ENCODE measurements around the gene TTLL5. TPM values are rescaled to one million over a fixed set of nuclear protein-coding genes. Genes with fewer than 3 reads are reported as not detected.
"Not testable (repeated sequence)": the region's sequence is repeated elsewhere in the genome, so short reads cannot be mapped to it uniquely, and the experiment has no call there.

Gene TTLL5
- total RNA-seq, 2 experiments from 2014 or later: 23.6 to 28.4 TPM

DNA sequence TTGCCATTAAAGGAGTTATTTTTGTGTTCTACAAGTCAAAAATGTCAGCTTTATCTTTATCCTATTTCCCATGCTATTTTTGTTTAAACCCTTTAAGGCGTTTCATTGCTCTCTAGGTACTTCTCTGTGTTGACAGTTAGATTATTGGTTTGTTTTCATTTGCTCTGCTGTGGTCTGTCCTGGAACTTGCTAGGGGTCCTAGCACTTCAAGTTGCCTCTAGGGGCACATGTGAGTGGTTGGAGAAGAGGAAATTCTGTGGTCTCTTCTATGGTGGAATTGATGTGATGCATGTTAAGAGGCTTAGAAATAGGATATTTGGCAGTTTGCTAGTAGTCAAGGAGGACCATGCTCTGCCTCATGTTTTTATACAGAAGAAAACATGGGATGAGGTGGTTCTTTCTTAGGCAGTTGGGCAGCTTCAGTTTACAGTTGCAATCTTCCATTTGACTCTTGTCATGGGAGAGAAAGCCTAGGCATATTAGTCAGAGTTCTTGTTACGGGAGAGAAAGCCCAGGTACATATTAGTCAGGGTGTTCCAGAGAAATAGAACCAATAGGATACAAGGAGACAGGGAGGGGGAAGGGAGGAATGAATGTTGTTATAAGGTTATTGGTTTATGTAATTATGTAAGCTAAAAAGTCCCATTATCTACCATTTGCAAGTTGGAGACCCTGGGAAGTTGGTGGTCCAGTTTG is 14.4 kb downstream of the TTLL5 start:
- Mint-ChIP-seq H3K27me3 (no peaks in the 10 kb centered on the region), H3K4me1 (ENCODE audit: low read depth) (peaks cover 25% of the 10 kb centered on the region), H3K9me3 (no peaks in the 10 kb centered on the region), H3K4me3 (no peak overlapping the region), H3K27ac (no peak overlapping the region), H3K36me3 (peaks cover 31% of the 10 kb centered on the region)
- ChIA-PET CTCF (no interaction called here), POLR2A (interaction anchor here (0.6 kb wide), 1 partner anchor 382 kb away, joined by 7 read pairs; no protein-coding TSS in a partner anchor)
- DNase-seq: no peak
- intact Hi-C loops (cut with micrococcal nuclease): no loop called here

DNA sequence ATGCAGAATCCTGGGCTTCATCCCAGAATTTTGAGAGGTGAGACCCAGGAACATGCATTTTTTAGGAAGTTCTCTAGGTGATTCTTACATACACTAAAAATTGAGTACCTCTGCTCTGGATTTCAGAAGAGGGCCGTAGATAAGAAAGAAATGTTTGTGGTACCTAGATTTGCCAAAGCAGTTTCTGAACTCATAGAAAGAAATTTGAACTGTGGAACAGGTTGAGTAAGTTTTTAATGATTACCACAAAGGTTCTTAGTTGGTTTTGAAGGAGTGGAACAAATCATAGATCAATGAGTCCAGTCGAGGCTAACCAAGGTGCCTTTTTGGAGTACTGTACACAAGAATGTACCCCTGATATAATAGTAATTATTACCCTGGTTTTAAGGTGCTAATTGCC is 24.9 kb downstream of the TTLL5 start:
- ChIA-PET CTCF (no interaction called here), POLR2A (no interaction called here)
- Mint-ChIP-seq H3K4me3 (no peak overlapping the region), H3K36me3 (peaks cover 34% of the 10 kb centered on the region), H3K27ac (no peak overlapping the region), H3K27me3 (no peaks in the 10 kb centered on the region), H3K9me3 (no peaks in the 10 kb centered on the region), H3K4me1 (ENCODE audit: low read depth) (peaks cover 13% of the 10 kb centered on the region)
- intact Hi-C loops (cut with micrococcal nuclease): no loop called here
- DNase-seq: no peak

GRCh38 chr14:75689012-75689411 is 28.0 kb downstream of the TTLL5 start:
- Mint-ChIP-seq H3K4me3 (no peak overlapping the region), H3K4me1 (ENCODE audit: low read depth) (peaks cover 13% of the 10 kb centered on the region), H3K9me3 (peaks cover 1% of the 10 kb centered on the region), H3K27ac (no peak overlapping the region), H3K36me3 (peaks cover 32% of the 10 kb centered on the region), H3K27me3 (no peaks in the 10 kb centered on the region)
- CTCF ChIA-PET: interaction anchor here (1.1 to 1.5 kb wide), 3 partner anchors 20 to 111 kb away, joined by 3 to 6 read pairs (median 3); no protein-coding TSS in a partner anchor
- POLR2A ChIA-PET: no interaction called here
- no peak for DNase-seq
- intact Hi-C loops (cut with micrococcal nuclease): no loop called here

GRCh38 chr14:75690010-75690409 is 29.0 kb downstream of the TTLL5 start:
- Mint-ChIP-seq H3K27ac (no peak overlapping the region), H3K9me3 (peaks cover 10% of the 10 kb centered on the region), H3K27me3 (no peaks in the 10 kb centered on the region), H3K4me3 (no peak overlapping the region), H3K4me1 (ENCODE audit: low read depth) (peaks cover 13% of the 10 kb centered on the region), H3K36me3 (peaks cover 35% of the 10 kb centered on the region)
- ChIA-PET POLR2A (no interaction called here), CTCF (interaction anchor here (1.1 kb wide), 1 partner anchor 36 kb away, joined by 3 read pairs; no protein-coding TSS in a partner anchor)
- intact Hi-C loops (cut with micrococcal nuclease): no loop called here
- no peak for DNase-seq

DNA sequence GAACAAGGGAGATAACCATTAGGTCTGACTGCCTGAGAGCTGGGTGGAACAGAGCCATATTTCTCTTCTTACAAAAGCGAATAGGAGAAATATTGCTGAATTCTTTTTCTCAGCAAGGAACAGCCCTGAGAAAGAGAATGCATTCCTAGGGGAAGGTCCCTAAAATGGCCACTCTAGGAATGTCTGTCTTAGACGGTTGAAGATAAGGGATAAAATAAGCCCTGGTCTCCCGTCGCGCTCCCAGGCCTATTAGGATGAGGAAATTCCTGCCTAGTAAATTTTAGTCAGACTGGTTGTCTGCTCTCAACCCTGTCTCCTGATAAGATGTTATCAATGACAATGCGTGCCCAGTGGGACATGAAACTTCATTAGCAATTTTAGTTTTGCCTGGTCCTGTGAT is 34.0 kb downstream of the TTLL5 start:
- POLR2A ChIA-PET; H3K4me3 Mint-ChIP-seq; intact Hi-C loops (cut with micrococcal nuclease); H3K27ac Mint-ChIP-seq; H3K27me3 Mint-ChIP-seq; CTCF ChIA-PET; DNase-seq; H3K4me1 Mint-ChIP-seq (ENCODE audit: low read depth): not testable (repeated sequence)
- Mint-ChIP-seq H3K36me3 (peaks cover 50% of the 10 kb centered on the region), H3K9me3 (peaks cover 13% of the 10 kb centered on the region)

GRCh38 chr14:75697386-75697785 is 36.3 kb downstream of the TTLL5 start:
- Mint-ChIP-seq H3K4me1 (ENCODE audit: low read depth) (no peaks in the 10 kb centered on the region), H3K9me3 (peaks cover 13% of the 10 kb centered on the region), H3K27ac (no peak overlapping the region), H3K4me3 (no peak overlapping the region), H3K27me3 (no peaks in the 10 kb centered on the region), H3K36me3 (peaks cover 49% of the 10 kb centered on the region)
- no peak for DNase-seq
- intact Hi-C loops (cut with micrococcal nuclease): no loop called here
- CTCF ChIA-PET: interaction anchor here (1.1 kb wide), 1 partner anchor 209 kb away, joined by 3 read pairs; no protein-coding TSS in a partner anchor
- POLR2A ChIA-PET: no interaction called here

GRCh38 chr14:75697918-75698317 is 36.9 kb downstream of the TTLL5 start:
- intact Hi-C loops (cut with micrococcal nuclease): no loop called here
- DNase-seq: no peak
- H3K9me3 Mint-ChIP-seq: peaks cover 13% of the 10 kb centered on the region
- H3K27ac Mint-ChIP-seq: no peak overlapping the region
- ChIA-PET POLR2A (no interaction called here), CTCF (interaction anchor here (0.9 to 1.1 kb wide), 2 partner anchors 11 to 208 kb away, joined by 3 read pairs; no protein-coding TSS in a partner anchor)
- H3K4me1 Mint-ChIP-seq (ENCODE audit: low read depth): no peaks in the 10 kb centered on the region
- H3K4me3 Mint-ChIP-seq: no peak overlapping the region
- peaks cover 44% of the 10 kb centered on the region for H3K36me3 Mint-ChIP-seq
- no peaks in the 10 kb centered on the region for H3K27me3 Mint-ChIP-seq

- POLR2A ChIA-PET: no interaction called here
- Mint-ChIP-seq H3K27ac (no peak overlapping the region), H3K4me3 (no peak overlapping the region), H3K4me1 (ENCODE audit: low read depth) (no peaks in the 10 kb centered on the region), H3K36me3 (peaks cover 31% of the 10 kb centered on the region), H3K9me3 (peaks cover 10% of the 10 kb centered on the region), H3K27me3 (no peaks in the 10 kb centered on the region)
- intact Hi-C loops (cut with micrococcal nuclease): no loop called here
- CTCF ChIA-PET: no interaction called here
- no peak for DNase-seq
These were observed 38.3 kb downstream of the TTLL5 start for GRCh38 chr14:75699331-75699730.

DNA sequence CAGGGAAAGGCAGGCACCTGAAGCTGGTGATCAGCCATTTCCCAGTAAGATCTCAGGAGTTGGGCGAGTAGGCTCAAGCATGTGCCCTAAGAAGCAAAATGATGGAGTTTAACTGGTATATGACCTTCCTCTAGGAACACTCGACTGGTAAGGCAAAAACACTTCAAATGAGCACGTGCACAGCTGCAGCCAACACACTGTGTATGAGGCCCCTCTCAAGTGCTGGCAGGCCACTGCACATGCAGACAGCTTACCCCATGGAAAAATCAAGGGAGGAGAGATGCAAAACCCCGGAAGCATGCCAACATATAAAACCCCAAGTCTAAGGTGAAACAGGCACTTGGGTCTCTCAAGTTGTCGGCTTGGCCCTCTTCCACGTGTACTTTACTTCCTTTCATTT is 39.2 kb downstream of the TTLL5 start:
- H3K9me3 Mint-ChIP-seq: peaks cover 2% of the 10 kb centered on the region
- H3K4me3 Mint-ChIP-seq: no peak overlapping the region
- ChIA-PET POLR2A (no interaction called here), CTCF (interaction anchor here (0.7 kb wide), 1 partner anchor 282 kb away, joined by 3 read pairs; no protein-coding TSS in a partner anchor)
- intact Hi-C loops (cut with micrococcal nuclease): no loop called here
- H3K4me1 Mint-ChIP-seq (ENCODE audit: low read depth): no peaks in the 10 kb centered on the region
- H3K27me3 Mint-ChIP-seq: no peaks in the 10 kb centered on the region
- no peak for DNase-seq
- no peak overlapping the region for H3K27ac Mint-ChIP-seq
- peaks cover 22% of the 10 kb centered on the region for H3K36me3 Mint-ChIP-seq

GRCh38 chr14:75702122-75702521 is 41.1 kb downstream of the TTLL5 start:
- ChIA-PET CTCF (interaction anchor here (0.6 to 1.5 kb wide), 3 partner anchors 9 to 281 kb away, joined by 3 to 6 read pairs (median 3); no protein-coding TSS in a partner anchor), POLR2A (no interaction called here)
- Mint-ChIP-seq H3K4me1 (ENCODE audit: low read depth) (no peaks in the 10 kb centered on the region), H3K4me3 (no peak overlapping the region), H3K27me3 (no peaks in the 10 kb centered on the region), H3K9me3 (no peaks in the 10 kb centered on the region), H3K27ac (no peak overlapping the region), H3K36me3 (peaks cover 17% of the 10 kb centered on the region)
- no peak for DNase-seq
- intact Hi-C loops (cut with micrococcal nuclease): no loop called here

DNA sequence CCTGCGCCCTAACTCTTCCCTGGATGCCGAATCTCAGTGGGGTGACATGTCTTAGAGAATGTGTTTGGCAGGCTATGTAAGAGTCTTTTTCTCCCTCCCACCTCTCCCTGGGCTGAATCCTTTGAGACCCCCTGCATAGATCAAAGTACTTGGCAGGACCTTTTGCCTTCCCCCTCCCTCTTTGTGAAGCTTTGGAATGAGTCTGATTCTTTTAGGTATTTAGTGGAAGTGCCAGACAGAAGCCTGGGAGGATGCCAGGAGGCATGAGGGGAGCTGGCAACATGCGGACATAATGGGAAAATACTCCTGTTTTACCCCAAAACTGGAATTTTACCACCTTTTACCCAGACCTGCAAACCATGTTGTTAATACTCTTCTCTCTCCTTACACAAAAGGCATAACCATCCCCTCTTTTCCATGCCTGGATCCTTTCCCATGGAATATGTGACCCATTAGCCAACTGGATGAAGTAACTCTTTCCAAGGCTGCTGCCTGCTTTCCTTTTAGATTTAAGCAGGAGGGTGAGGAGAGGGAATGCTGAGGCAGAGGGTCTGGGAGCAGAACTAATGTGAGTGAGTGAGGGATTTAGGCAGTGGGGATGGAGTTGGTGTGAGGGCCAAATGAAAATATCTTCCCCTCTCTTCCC is 41.7 kb downstream of the TTLL5 start:
- ChIA-PET CTCF (interaction anchor here (1.0 to 1.5 kb wide), 2 partner anchors 8 to 280 kb away, joined by 3 to 6 read pairs; no protein-coding TSS in a partner anchor), POLR2A (no interaction called here)
- Mint-ChIP-seq H3K27me3 (no peaks in the 10 kb centered on the region), H3K4me3 (no peak overlapping the region), H3K36me3 (peaks cover 17% of the 10 kb centered on the region), H3K27ac (no peak overlapping the region), H3K4me1 (ENCODE audit: low read depth) (no peaks in the 10 kb centered on the region), H3K9me3 (no peaks in the 10 kb centered on the region)
- intact Hi-C loops (cut with micrococcal nuclease): no loop called here
- DNase-seq: no peak

- intact Hi-C loops (cut with micrococcal nuclease): no loop called here
- Mint-ChIP-seq H3K4me1 (ENCODE audit: low read depth) (no peaks in the 10 kb centered on the region), H3K4me3 (no peak overlapping the region), H3K27ac (no peak overlapping the region), H3K36me3 (peaks cover 17% of the 10 kb centered on the region), H3K27me3 (no peaks in the 10 kb centered on the region), H3K9me3 (no peaks in the 10 kb centered on the region)
- CTCF ChIA-PET: no interaction called here
- POLR2A ChIA-PET: no interaction called here
- no peak for DNase-seq
These were observed 42.4 kb downstream of the TTLL5 start for GRCh38 chr14:75703467-75703866.

Measured in activated CD4-positive, alpha-beta memory T cell treated with anti-CD3 and anti-CD28 coated beads for 36 hours (primary cell).